ENCODE data around the gene VWA5B1. TPM values are rescaled to one million over a fixed set of nuclear protein-coding genes. Genes with fewer than 3 reads are reported as not detected.

The VWA5B1 gene
- total RNA-seq, 2 donors from 2014 or later: 0.22 TPM; not detected in 1

- Mint-ChIP-seq H3K4me1 (ENCODE audit: low read depth) (no peaks in the 10 kb centered on the region), H3K4me3 (no peak overlapping the region), H3K9me3 (no peaks in the 10 kb centered on the region), H3K27me3 (ENCODE audit: low read depth) (peaks cover 66% of the 10 kb centered on the region), H3K36me3 (ENCODE audit: insufficient read depth in 2 of 2) (no peaks in the 10 kb centered on the region), H3K27ac (no peak overlapping the region)
- ATAC-seq (replicated peaks in 1 of 2) (no peak), DNase-seq (no peak)
Observed at GRCh38 chr1:20402585-20403422, 112.1 kb downstream of the VWA5B1 start.

DNA sequence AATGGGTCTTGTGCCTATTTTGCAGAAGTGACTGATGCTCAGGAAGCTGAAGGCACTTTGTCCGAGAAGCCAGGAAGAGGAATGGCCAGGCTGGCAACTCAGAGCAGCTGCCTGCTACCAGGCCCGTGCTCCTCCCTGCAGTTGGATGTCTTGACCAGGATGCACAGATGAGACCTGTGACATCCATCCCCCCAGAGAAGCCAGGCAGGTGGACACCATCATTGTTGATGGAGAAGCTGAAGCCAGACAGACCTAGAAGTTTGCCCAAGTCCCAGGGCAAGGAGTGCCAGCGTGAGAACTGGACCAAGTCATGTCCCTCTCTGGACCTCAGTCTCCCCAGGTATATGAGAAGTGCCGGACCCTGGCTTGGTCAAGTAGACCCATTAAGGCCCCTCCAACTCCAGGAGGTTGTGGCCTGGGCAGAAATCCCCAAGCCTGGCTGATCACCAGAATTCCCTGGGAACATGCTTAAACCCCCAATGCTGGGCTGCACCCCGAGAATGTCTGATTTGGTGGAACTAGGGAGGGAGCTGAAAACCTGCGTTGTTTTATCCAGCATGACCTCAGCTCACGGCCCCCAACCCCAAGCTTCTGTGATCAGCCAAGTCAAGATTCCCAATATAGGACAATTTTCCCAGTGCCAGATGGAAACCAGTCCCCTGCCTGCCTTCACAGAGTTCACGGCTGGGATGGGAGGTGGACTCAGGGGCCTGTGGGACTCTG, 112.9 kb downstream of the VWA5B1 start:
- no peak for ATAC-seq (replicated peaks in 1 of 2)
- Mint-ChIP-seq H3K4me1 (ENCODE audit: low read depth) (no peaks in the 10 kb centered on the region), H3K4me3 (no peak overlapping the region)

GRCh38 chr1:20404466-20404865, 113.8 kb downstream of the VWA5B1 start:
- no peaks in the 10 kb centered on the region for H3K36me3 Mint-ChIP-seq (ENCODE audit: insufficient read depth in 2 of 2)
- peaks cover 55% of the 10 kb centered on the region for H3K27me3 Mint-ChIP-seq (ENCODE audit: low read depth)

More for the DNA sequence above, 112.9 kb downstream of the VWA5B1 start:
- no peak overlapping the region for H3K27ac Mint-ChIP-seq
- H3K36me3 Mint-ChIP-seq (ENCODE audit: insufficient read depth in 2 of 2): no peaks in the 10 kb centered on the region
- H3K27me3 Mint-ChIP-seq (ENCODE audit: low read depth): peaks cover 62% of the 10 kb centered on the region
- H3K9me3 Mint-ChIP-seq: no peaks in the 10 kb centered on the region
- DNase-seq: no peak

More at GRCh38 chr1:20404466-20404865, 113.8 kb downstream of the VWA5B1 start:
- DNase-seq (no peak), ATAC-seq (replicated peaks in 1 of 2) (no peak)
- Mint-ChIP-seq H3K4me3 (no peak overlapping the region), H3K4me1 (ENCODE audit: low read depth) (no peaks in the 10 kb centered on the region), H3K27ac (no peak overlapping the region), H3K9me3 (no peaks in the 10 kb centered on the region)

Other genes with a start within 250 kb of the VWA5B1 start
- not detected for gene PLA2G5, start 220.7 kb upstream of the VWA5B1 start, total RNA-seq
- not detected for gene PLA2G2D, start 171.3 kb upstream of the VWA5B1 start, total RNA-seq
- gene PLA2G2F, start 151.6 kb upstream of the VWA5B1 start, total RNA-seq: not detected
- gene UBXN10, start 104.8 kb upstream of the VWA5B1 start, total RNA-seq: under 1 TPM; 0.91 to 0.93 TPM
- 1 to 10 TPM; 3.1 to 3.3 TPM for gene PLA2G2C, start 104.4 kb upstream of the VWA5B1 start, total RNA-seq
- gene CAMK2N1, start 195.3 kb downstream of the VWA5B1 start, total RNA-seq: 1 to 10 TPM; 1.2 to 3.0 TPM
- 10 to 100 TPM; 17.0 to 20.1 TPM for gene MUL1, start 217.3 kb downstream of the VWA5B1 start, total RNA-seq

All from activated T-cell treated with anti-CD3 and anti-CD28 coated beads, Interleukin-2, amount 50 U/mL, for 72 hours (primary cell).